Upper lobe of right lung (tissue), 1 donor: ENCODE measurements around the gene IER2. TPM values are rescaled to one million over a fixed set of nuclear protein-coding genes. Genes with fewer than 3 reads are reported as not detected.
"Not testable (repeated sequence)": the region's sequence is repeated elsewhere in the genome, so short reads cannot be mapped to it uniquely, and the experiment has no call there.

Experiments used
- ATAC-seq: fragments of 200-7000 bp; cut with Tn5 transposase; one replicate; pipeline ENCODE4 v1.9.1; 2020; ENCODE audit warnings: mild to moderate bottlenecking, moderate library complexity
- DNase-seq: peaks from one replicate; pipeline ENCODE4 v3.0.0-alpha.2; 2020
- H3K27ac ChIP-seq: fragments of 200-600 bp; one replicate; pipeline ENCODE4 v1.8.0; 2022
- H3K27me3 ChIP-seq: fragments of 200-600 bp; one replicate; pipeline ENCODE4 v1.8.0; 2022; ENCODE audit warnings: mild to moderate bottlenecking
- H3K36me3 ChIP-seq: fragments of 200-600 bp; one replicate; pipeline ENCODE4 v1.8.0; 2022
- H3K4me1 ChIP-seq: fragments of 200-600 bp; one replicate; pipeline ENCODE4 v1.8.0; 2022
- H3K4me3 ChIP-seq: fragments of 200-600 bp; one replicate; pipeline ENCODE4 v1.8.0; 2022; ENCODE audit warnings: mild to moderate bottlenecking
- H3K9me3 ChIP-seq: fragments of 200-600 bp; one replicate; pipeline ENCODE4 v1.8.0; 2022
- CTCF ChIP-seq: fragments of 200-600 bp; IDR thresholded peaks from one replicate; pipeline ENCODE4 v1.8.0; 2022; ENCODE audit warnings: antibody characterized with exemption
- intact Hi-C: fragments of 100-400 bp; cut with DNase I; formaldehyde crosslinking; loops from one replicate; pipeline ENCODE4 v1.11.0; 2022
- total RNA-seq: library from RNA; stranded (reverse); fragmentation: NEBNext Ultra II Directional; extraction: Animal tissue kit (Norgen Biotek cat#: 25700); gene quantifications from one replicate; pipeline ENCODE4 v1.2.1, GENCODE V29; 2021
- donor health status: DM: no; HTN: yes; CAD: no; lungs with severe emphysema.

Gene IER2
- total RNA-seq, 1 donor from 2014 or later = 104 TPM

DNA sequence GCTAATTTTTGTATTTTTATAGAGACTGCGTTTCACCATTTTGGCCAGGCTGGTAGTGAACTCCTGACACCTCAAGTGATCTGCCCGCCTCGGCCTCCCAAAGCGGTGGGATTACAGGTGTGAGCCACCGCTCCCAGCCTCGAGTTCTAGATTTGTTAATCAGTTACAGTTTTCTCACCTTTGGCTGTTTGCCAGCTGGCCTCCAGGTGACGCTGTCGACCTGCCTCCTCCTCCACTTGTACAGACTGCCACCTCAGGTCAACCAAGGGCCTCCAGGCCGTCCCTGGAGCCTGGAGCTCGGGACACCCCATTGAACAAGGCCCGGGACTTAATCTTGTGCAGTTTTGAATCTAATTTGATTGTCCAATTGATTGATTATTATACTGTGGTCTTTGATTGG lies 45.5 kb downstream of the IER2 start:
- no peaks in the 10 kb centered on the region for H3K9me3 ChIP-seq
- peak; percentile 79 for ATAC-seq
- peak; percentile 15 for TF ChIP-seq CTCF
- DNase-seq = no peak
- no peaks in the 10 kb centered on the region for H3K27me3 ChIP-seq
- no peaks in the 10 kb centered on the region for H3K36me3 ChIP-seq
- no peak overlapping the region for H3K4me3 ChIP-seq
- peaks cover 5% of the 10 kb centered on the region for H3K4me1 ChIP-seq
- intact Hi-C loops = loop anchor here (5.0 kb wide), 1 partner anchor 67 kb away; no protein-coding TSS in a partner anchor
- no peak overlapping the region for H3K27ac ChIP-seq

DNA sequence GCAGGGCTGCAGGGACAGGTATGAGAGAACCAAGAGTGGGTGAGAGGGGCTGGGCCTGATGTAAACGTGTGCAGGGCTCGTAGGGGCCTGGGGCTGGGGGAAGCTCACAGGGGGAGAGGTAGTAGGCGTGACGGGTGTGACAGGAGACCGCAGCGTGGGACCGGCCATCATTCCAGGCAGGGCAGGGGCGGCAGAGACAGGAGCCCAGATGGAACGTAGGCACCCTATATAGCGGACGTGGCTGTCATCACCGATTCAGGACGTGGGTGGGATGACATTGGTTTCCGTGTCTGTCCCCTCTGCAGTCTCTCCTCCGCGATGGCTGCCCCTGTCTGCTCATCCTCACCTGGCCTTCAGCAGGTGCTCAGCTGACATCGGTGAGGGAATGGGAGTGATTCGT lies 48.4 kb downstream of the IER2 start:
- intact Hi-C loops = loop anchor here (5.0 kb wide), 1 partner anchor 64 kb away; no protein-coding TSS in a partner anchor
- ATAC-seq (no peak), DNase-seq (no peak)
- H3K9me3 ChIP-seq = no peaks in the 10 kb centered on the region
- H3K27me3 ChIP-seq = no peaks in the 10 kb centered on the region
- no peaks in the 10 kb centered on the region for H3K36me3 ChIP-seq
- peaks cover 5% of the 10 kb centered on the region for H3K4me1 ChIP-seq
- no peak for TF ChIP-seq CTCF
- H3K27ac ChIP-seq = no peak overlapping the region
- no peak overlapping the region for H3K4me3 ChIP-seq

DNA sequence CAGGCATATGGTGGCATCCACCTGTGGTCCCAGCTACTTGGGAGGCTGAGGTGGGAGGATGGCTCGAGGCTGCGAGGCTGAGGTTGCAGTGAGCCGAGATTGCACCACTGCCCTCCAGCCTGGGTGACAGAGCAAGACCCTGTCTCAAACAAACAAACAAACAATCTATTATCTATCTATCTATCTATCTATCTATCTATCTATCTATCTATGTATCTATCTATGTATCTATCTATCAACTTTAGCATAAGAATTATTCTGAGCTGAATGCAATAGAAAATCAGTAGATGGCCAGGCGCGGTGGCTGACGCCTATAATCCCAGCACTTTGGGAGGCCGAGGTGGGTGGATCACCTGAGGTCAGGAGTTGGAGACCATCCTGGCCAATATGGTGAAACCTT lies 51.9 kb downstream of the IER2 start:
- intact Hi-C loops, H3K27me3 ChIP-seq, H3K27ac ChIP-seq, ATAC-seq, H3K4me1 ChIP-seq, H3K4me3 ChIP-seq, H3K36me3 ChIP-seq, H3K9me3 ChIP-seq, DNase-seq: not testable (repeated sequence)

Other genes starting within 250 kb of the IER2 start
- not detected for gene SYCE2, start 231.1 kb upstream of the IER2 start, total RNA-seq
- gene FARSA, start 216.7 kb upstream of the IER2 start, total RNA-seq = 39.5 TPM
- 991 TPM for gene CALR, start 211.8 kb upstream of the IER2 start, total RNA-seq
- 109 TPM for gene RAD23A, start 204.5 kb upstream of the IER2 start, total RNA-seq
- gene GADD45GIP1, start 193.2 kb upstream of the IER2 start, total RNA-seq = 16.4 TPM
- not detected for gene DAND5, start 180.8 kb upstream of the IER2 start, total RNA-seq
- 168 TPM for gene NFIX, start 154.9 kb upstream of the IER2 start, total RNA-seq
- 21.8 TPM for gene LYL1, start 47.6 kb upstream of the IER2 start, total RNA-seq
- 33.7 TPM for gene TRMT1, start 33.7 kb upstream of the IER2 start, total RNA-seq
- 39.8 TPM for gene NACC1, start 32.1 kb upstream of the IER2 start, total RNA-seq
- gene STX10, start within 50 bp of the IER2 start, total RNA-seq = 65.4 TPM